T47D (cell line): Measurements from ENCODE around the gene PRKAR1B.
"Not testable (repeated sequence)": the region's sequence is repeated elsewhere in the genome, so short reads cannot be mapped to it uniquely, and the experiment has no call there.

Experiments
- DNase-seq, 2 experiments: peaks; one replicate each; pipeline versions ENCODE4 v3.0.0 to v3.0.0-alpha.2; 2011 to 2012; ENCODE audit warnings: low read depth in 1 of 2, low spot score in 1 of 2
- JUND ChIP-seq: IDR thresholded peaks from 2 replicates; pipeline ENCODE4 v1.6.1; 2012; ENCODE audit warnings: low read depth
- in situ Hi-C: cut with HindIII; loops from 2 replicates; pipeline ENCODE4 v1.10.0; 2016; ENCODE audit warnings: low sequenced_read_pairs, low pct_unique_long_range_greater_than_20kb

The PRKAR1B gene

GRCh38 chr7:553636-554111 lies 173.4 kb downstream of the PRKAR1B start:
- in situ Hi-C loops = no loop called here
- DNase-seq = no peak
- no peak for TF ChIP-seq JUND

GRCh38 chr7:552868-553635 lies 174.0 kb downstream of the PRKAR1B start:
- DNase-seq = no peak
- in situ Hi-C loops = no loop called here
- no peak for TF ChIP-seq JUND

- in situ Hi-C loops, DNase-seq: not testable (repeated sequence)
Observed at GRCh38 chr7:552151-552867, 174.8 kb downstream of the PRKAR1B start.

GRCh38 chr7:551615-551970 lies 175.5 kb downstream of the PRKAR1B start:
- in situ Hi-C loops, DNase-seq: not testable (repeated sequence)

- in situ Hi-C loops = no loop called here
- no peak for TF ChIP-seq JUND
- DNase-seq = no peak
Observed at GRCh38 chr7:550881-551614, 176.0 kb downstream of the PRKAR1B start.

- in situ Hi-C loops = no loop called here
Observed at GRCh38 chr7:549891-550625, 177.0 kb downstream of the PRKAR1B start.

GRCh38 chr7:549066-549890 lies 177.8 kb downstream of the PRKAR1B start:
- no peak for TF ChIP-seq JUND
- in situ Hi-C loops = no loop called here
- no peak for DNase-seq

More at GRCh38 chr7:549891-550625, 177.0 kb downstream of the PRKAR1B start:
- no peak for TF ChIP-seq JUND
- DNase-seq = no peak

- in situ Hi-C loops = no loop called here
- TF ChIP-seq JUND = no peak
- DNase-seq = no peak
Observed at GRCh38 chr7:548401-548800, 178.7 kb downstream of the PRKAR1B start.

GRCh38 chr7:545470-545869 lies 181.6 kb downstream of the PRKAR1B start:
- in situ Hi-C loops = no loop called here
- DNase-seq = no peak
- no peak for TF ChIP-seq JUND

- in situ Hi-C loops = no loop called here
Observed at GRCh38 chr7:544338-545221, 182.5 kb downstream of the PRKAR1B start.

More at GRCh38 chr7:544338-545221, 182.5 kb downstream of the PRKAR1B start:
- no peak for TF ChIP-seq JUND
- no peak for DNase-seq
